OCI-LY1 (cell line): ENCODE measurements around the gene PLLP.

ENCODE experiments used
- CTCF ChIP-seq: fragments of 200-600 bp; sonication (generic), shearing (Covaris generic); IDR thresholded peaks from 2 replicates; pipeline ENCODE4 v1.5.1; 2017; ENCODE audit warnings: mild to moderate bottlenecking, antibody characterized with exemption, low read length, moderate library complexity, mixed read lengths
- EZH2 ChIP-seq: fragments of 200-600 bp; sonication (generic), shearing (Covaris generic); IDR thresholded peaks from 2 replicates; pipeline ENCODE4 v1.8.0; 2017; ENCODE audit warnings: borderline replicate concordance, mixed run types, mild to moderate bottlenecking, antibody characterized with exemption, low read length, moderate library complexity, mixed read lengths

- no peak for TF ChIP-seq EZH2
- TF ChIP-seq CTCF, result no peak
Observed at GRCh38 chr16:57310801-57311200, 26.3 kb upstream of the PLLP start.
